HG03045 (cell line): ENCODE data around the gene SHC3.

ENCODE experiments used
- ATAC-seq: cut with Tn5 transposase; IDR thresholded peaks from one replicate; pipeline ENCODE4 v1.9.1; 2021; ENCODE audit warnings: mild to moderate bottlenecking, moderate library complexity; ENCODE audit not compliant: unreplicated experiment

The SHC3 gene

DNA sequence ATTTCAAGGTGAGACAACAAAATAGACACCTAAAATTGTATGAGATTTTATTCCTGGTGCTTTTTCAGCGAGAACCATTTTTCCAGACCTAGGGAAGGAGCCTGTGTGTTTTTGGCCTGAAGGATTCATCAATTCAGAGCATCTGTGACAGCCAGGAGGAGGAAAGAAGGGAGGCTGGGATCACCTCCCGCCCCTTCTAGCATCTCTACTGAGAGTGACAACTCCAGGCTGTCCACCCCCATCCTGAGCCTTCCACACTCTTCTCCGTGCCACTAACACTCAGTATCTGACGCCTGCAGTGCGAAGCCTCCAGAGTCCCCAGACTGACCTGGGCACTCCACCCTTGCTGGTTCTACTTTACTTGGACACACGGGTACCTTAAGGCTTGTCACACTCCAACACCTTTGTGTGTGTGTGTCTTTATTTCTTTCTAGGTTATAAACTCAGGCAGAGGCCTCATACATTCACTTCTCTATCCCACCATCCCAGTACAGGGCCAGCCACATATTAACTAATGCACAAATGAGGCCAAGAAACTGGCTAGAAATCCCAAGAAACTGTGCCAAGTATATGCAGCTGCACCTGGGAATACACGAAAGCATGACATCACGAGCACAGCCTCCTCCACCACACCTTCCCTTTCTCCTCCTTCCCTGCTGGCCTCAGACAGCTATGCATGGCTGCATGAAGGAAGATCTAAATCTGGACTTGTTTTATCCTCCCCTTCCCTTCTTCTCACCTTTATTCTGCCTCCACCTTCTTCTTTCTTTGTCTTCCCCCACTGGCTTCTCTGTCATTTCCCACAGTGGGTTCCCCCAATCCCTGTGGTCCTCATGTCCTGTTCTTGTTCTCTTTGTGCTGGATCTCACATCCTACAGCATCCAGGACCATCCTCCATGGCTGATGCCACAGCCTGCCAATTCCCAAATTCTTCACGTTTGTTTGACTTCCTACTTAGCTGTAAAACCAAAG is 171.3 kb downstream of the SHC3 start:
- ATAC-seq: no peak

DNA sequence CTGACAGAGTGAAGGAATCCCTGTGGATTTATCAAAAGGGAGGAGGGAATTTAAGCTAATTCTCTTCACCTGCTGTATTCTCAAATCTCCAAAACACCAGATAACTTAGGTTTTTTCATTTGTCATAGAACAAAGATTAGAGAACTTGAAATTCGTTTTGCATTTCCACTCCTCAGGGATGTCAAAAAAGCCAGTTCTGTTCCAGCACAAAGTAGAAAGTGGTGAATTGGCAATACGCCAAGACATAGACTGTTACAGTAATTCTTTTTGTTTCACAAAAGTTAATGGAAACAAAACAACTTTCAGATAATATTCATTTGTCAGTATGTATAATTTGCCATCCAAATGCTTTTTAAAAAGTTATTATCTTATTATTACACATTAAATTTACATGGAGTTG is 172.4 kb downstream of the SHC3 start:
- no peak for ATAC-seq

DNA sequence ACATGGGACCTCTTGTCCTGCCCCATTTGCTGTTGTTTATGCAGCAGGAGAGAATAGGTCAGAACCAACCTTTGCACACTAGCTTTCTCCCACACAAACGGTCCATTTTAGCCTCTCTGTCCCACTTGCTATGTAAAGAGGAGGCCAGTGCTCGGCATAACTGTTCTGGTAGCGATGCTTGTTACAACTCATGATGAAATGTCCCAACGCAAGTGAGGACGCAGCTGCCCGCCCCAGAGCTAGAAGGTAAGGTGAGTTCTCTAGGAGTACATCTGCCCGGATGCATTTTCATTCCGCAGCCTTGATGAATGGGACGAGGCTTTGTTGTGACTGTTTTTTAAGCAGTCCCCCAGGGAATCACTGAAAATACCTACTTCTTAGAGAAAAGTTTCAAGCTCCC is 173.3 kb downstream of the SHC3 start:
- ATAC-seq: no peak

DNA sequence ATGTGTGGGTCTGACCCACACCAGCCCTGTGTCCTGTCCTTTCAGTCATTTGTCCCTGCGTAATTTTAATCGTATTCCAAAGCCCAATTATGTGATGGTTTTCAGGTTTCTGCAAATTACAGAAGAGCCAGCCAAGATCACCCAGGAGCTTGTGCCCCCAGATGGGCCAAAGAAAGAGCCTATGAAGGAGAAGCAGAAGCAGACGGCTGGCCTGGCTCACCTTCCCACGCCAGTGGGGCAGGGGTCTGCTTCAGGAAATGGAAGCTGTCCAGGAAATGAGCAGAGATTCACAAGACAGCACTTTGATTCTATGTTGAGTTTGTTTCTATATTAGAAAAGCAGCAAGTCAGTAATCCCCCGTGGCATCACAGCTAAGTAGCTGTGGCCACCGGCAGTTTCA is 175.6 kb downstream of the SHC3 start:
- ATAC-seq: no peak

DNA sequence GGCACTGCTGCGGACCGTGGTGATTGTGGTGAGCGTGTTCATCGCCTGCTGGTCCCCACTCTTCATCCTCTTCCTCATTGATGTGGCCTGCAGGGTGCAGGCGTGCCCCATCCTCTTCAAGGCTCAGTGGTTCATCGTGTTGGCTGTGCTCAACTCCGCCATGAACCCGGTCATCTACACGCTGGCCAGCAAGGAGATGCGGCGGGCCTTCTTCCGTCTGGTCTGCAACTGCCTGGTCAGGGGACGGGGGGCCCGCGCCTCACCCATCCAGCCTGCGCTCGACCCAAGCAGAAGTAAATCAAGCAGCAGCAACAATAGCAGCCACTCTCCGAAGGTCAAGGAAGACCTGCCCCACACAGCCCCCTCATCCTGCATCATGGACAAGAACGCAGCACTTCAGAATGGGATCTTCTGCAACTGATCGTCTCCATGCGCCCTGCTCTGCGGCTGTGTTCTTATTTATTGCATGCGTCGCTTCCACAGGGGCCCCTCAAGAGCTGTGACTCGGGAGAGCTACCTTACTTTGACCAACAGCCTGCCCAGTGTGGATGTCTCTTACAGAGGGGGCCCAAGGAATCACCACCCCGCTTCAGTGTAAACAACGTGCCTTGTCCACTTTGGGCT is 176.6 kb downstream of the SHC3 start:
- no peak for ATAC-seq

DNA sequence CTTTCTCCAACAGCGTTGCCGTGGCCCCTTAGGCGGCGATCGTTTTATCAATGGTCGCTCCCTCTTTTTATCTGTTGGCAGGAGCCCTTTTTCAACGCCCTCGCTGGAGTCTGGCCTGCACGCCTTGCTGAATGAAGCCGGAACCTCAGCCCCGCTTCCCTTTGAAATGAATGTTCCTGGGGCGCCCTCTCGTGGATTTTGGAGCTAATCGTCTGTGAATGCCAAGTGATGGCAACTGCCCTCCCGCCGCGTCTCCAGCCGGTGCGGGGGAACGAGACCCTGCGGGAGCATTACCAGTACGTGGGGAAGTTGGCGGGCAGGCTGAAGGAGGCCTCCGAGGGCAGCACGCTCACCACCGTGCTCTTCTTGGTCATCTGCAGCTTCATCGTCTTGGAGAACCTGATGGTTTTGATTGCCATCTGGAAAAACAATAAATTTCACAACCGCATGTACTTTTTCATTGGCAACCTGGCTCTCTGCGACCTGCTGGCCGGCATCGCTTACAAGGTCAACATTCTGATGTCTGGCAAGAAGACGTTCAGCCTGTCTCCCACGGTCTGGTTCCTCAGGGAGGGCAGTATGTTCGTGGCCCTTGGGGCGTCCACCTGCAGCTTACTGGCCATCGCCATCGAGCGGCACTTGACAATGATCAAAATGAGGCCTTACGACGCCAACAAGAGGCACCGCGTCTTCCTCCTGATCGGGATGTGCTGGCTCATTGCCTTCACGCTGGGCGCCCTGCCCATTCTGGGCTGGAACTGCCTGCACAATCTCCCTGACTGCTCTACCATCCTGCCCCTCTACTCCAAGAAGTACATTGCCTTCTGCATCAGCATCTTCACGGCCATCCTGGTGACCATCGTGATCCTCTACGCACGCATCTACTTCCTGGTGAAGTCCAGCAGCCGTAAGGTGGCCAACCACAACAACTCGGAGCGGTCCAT is 177.4 kb downstream of the SHC3 start:
- ATAC-seq: peak; percentile 64

DNA sequence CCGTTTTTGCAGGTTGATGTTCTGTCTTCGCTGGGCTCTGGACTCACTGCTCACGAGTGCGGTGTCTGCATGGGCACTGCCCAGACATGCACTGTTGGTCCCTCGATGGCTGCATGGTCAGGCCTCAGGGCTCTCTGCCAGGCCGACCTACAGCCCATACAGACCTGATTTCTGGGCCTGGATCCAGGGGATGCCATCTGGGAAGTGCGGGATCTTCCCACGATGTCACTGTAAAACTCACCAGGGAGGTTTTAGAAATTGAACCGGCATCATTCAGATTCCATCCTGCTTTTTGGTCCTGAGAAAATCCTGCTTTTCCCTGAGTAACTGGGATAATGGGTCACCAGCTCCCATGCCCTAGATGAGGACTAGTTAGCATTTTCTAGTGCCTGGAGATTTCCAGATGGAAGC is 178.2 kb downstream of the SHC3 start:
- ATAC-seq: no peak

DNA sequence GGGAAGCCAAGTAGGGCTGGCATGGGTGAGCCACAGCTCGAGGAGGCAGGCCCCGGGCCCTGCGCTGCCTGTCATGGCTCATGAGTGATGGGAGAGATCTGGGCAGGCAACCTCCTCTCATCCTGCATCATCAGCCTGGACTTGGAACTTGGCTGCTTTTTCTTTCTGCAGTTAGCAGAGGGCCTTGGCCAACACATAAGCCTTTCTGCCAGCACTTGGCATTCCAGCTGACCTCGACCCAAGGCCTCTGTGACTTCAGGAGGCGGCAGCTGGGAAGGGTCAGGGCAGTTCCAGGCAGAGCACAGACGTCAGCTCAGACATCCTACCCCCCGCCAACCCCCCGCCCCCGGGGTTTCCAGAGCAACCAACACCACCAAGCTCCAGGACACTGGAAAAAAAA is 179.7 kb downstream of the SHC3 start:
- no peak for ATAC-seq

DNA sequence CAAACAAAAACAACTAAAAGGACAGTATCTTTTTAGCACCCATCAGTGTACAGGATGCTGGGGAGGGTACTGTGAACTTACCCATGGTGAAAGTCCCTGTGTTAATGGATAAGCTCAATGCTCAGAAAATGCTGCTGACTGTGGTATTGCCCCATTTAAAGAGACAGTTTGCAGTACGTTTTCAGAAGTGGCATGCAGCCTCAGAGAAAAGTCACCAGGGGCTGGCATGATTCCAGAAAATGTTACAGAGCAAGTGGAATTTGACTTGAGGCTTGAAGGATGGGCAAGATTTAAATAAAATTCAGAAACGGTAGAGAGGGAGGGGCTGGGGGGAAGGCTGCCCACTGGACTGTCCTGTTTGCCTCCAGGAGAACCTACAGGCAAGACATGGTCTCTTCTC is 180.1 kb downstream of the SHC3 start:
- no peak for ATAC-seq

DNA sequence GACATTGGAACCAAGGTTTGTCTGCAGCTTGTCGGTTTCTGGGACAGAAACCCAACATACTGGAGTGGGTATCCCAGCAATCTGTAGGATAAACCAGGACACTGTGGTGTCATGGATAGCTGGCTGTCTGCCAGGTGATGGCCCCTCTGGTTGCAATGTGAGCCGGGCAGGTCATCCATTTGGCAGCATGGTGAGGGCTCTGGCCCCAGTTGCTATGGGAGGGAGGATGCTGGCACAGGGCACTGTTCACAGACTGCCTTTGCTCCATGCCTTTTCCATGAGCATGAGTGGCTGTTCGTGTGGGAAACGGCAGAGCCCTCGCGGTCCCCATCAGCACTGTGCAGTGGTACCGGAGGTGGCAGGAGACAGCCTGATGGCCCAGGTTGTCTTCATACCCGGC is 181.0 kb downstream of the SHC3 start:
- no peak for ATAC-seq

DNA sequence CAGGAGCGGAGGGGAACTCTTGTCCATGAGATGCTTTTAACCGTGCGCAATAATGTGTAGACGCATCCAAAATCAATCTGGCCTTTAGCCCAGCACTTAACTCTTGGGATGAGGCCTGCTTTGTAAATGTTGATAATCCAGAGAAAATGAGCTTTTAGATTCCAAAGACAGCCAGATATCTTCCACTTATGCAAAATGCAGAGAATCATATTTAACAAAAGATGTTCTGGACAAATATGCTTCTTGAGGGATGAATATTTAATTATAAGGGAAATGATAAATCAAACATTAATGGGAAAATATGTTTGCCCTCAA is 181.7 kb downstream of the SHC3 start:
- no peak for ATAC-seq

DNA sequence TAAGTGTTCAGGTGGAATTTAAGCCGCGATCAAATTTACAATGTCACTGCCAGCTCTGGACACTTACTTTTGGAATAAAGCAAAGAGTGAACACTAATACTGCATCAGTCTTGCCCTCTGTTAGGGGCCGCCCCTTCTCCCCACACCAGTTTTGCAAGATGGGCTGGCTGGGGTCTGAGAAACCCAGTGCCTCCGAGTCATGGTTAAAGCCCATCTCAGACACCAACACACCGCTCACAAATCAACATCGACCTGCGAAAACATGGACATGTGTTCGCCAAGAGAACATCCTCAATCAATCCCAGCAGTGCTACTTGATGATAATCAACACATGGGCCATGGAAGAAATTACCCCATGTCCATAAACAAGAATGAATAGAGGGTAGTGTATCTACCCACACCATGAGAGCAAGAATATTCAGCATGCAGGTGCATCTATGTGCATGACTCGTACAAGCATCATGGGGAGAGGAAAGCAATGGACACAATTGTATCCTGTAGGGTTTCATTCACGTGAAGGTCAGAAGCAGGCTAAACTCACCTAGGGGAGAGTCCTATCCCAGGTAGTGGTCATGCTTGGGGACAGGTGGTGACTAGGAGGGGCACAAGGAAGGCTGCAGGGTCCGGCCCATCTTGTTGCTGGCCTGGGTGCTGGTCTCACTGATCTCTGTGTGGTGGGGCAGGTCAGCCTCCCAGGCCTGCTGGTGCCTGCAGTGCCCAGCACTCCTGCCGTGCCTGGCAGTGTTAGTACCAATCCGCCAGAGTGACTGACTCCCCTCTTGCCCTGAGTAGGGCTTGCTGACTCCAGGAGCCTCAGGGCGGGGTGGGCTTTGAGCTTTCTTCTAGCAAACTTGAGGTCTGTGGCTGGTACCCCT is 182.3 kb downstream of the SHC3 start:
- ATAC-seq: no peak

DNA sequence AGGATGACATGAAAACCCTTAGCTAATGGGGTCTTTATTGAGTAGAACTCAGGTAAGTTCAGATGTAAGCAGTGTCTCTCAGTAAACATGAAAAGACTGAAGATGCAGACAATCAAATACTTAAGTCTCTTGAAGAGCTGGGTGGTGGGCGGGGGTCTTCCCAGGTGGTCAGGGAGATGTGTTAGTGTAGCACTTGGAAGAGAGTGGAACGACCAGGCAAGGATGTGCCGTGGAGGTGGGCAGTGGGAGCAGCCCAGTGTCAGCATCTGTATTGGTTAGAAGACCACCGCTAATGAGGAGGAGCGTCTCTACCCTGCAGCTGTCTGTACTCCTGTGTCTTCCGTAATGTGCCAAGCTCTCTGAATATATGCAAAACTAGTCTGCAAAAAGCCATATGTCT is 183.0 kb downstream of the SHC3 start:
- ATAC-seq: no peak

DNA sequence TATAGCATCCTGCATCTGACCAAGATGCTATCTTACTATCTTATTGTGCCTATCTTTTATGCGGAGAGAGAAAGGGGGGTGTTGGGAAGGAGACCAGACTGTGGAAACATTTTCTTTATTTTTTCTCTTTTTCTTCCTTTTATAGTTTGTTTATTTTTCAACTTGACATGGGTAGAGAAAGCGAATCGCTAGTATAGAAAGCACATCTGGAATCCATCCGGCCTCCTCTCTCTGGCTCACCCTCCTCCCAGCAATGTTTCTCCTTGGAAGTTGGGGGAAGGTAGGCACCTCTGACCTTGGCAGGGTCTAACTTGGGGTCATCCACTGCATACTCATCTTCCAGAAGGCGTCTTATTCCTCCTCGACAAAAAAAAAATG is 183.4 kb downstream of the SHC3 start:
- ATAC-seq: no peak

DNA sequence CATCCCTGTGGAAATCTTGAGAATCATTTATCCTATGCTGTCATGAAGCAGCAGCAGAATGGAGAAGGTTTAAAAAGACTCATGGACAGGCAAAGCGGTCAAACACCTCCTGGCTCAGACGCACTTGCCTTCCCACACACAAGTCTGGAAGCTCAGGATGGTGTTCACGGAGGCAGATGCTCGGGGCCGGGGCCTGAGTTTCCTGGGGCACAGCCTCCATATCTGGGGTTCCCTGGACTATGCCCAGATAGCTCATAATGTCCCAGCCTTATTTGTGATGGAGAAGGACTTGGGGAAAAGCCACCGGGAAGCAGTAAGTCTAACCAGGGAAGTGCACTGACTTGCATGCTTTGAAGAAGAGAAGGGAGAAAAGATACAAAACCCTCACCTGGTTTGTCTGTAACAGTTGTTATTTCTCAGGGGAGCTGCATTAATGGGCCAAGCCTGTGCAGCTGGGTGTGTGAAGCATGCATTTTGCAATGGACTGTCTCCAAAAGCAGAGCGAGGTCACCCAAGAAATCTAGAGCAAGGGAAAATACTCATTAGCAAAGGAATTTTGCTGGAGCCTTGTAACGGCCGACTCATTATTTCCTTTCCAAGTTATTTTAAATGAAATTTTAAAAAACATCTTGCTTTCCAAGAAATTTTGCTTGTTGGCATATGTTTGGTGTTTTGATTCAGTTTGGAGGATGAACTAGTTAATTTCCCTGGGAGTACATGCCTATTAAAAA is 184.0 kb downstream of the SHC3 start:
- no peak for ATAC-seq

DNA sequence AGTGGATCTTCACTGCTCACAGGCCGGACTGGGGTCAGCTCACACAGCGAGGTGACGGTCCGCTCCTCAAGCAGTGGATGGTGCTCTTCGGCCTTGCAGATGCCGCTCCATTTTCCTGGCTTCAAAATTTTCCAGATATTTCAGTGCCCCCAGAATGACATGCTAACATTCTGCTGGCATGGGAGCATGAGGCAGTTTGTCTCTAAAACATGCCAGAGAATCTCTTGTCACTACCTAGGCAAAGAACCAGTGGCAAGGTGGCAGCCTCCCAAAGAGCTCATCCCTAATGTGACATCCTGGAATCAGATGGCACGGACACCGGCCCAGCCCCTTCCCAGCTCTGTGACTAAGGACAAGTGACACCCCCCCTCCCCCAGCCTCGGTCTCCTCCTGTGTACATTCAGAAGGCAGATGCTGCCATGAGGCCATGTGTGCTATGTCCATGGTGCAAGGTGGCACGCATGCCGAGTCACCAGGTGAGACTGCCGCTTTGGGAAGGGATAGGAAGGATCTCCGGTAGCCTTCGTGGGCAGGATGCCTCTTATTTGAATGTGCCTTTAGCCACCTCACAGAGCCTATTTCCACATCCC is 184.7 kb downstream of the SHC3 start:
- ATAC-seq: no peak

DNA sequence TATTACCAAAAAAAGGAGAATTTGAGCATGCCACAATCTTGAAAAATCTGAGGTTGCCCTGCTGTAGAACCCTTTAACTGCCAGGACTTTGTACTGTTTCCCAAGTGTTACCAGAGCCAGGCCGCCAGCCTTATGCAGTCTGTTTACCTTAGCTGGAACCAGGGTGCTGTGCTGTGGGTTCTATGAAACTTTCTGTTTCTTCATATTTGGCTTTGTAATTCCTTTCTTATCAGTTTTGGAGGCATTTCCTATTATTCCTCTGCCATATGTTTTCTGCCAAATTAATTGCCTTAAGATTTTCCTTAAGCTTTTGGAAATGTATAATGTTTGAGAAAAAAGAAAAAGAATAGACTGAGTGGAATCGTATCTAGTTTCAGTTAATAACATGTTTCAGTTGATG is 185.3 kb downstream of the SHC3 start:
- ATAC-seq: no peak

DNA sequence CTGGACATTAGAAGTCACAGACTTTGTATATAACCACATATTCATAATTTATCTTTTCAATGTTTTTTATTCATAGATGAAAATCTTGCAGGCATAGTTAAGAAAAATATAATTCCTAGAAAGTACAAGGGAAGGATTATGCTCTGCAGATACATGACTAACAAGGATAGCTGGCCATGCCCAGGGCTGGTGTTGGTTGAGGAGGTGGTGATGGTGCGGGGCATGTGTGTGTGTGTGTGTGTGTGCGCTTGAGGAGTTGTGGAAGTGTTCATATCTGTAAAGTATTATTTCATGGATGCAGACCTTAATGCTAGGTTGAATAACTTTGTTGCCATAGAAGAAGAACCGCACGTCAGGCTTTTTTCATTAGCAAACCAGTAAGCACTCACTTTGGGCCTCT is 186.1 kb downstream of the SHC3 start:
- no peak for ATAC-seq
